OCI-LY7 (cell line): ENCODE data around the gene ID3. TPM values are rescaled to one million over a fixed set of nuclear protein-coding genes. Genes with fewer than 3 reads are reported as not detected.
A peak's percentile ranks its signal among the peaks of the same experiment; 100 is the strongest.

Source experiments
- BruUV-seq: library from RNA; stranded (reverse); fragments of 400-500 nt; replicated peaks from 2 replicates; lab custom pipeline; 2021; lab: Mats Ljungman, UMichigan
- CTCF ChIA-PET: fragments of 300-600 bp; sonication (Branson Sonifier 250); formaldehyde crosslinking; loops from one replicate; lab custom pipeline; 2022; ENCODE audit warnings: antibody characterized with exemption; ENCODE audit not compliant: unreplicated experiment; lab: Charles Lee
- POLR2A ChIA-PET: fragments of 300-600 bp; sonication (Branson Sonifier 250); formaldehyde crosslinking; loops from one replicate; lab custom pipeline; 2022; ENCODE audit warnings: antibody characterized with exemption; lab: Charles Lee
- DNase-seq: peaks from one replicate; pipeline ENCODE4 v3.0.0-alpha.2; 2015; ENCODE audit warnings: low spot score
- H2AFZ ChIP-seq: fragments of 200-600 bp; sonication (generic), shearing (Covaris generic); 2 replicates; pipeline ENCODE4 v1.6.1; 2014; ENCODE audit warnings: mild to moderate bottlenecking, antibody characterized with exemption, low read length, moderate library complexity
- H3K27ac ChIP-seq: fragments of 200-600 bp; sonication (generic); 2 replicates; pipeline ENCODE4 v1.5.1; 2014; ENCODE audit warnings: mixed run types, low read depth, mild to moderate bottlenecking, moderate library complexity, low read length, inconsistent platforms; ENCODE audit not compliant: poor library complexity, severe bottlenecking
- H3K36me3 ChIP-seq: fragments of 200-600 bp; sonication (generic); 2 replicates; pipeline ENCODE4 v1.6.1; 2014; ENCODE audit warnings: mild to moderate bottlenecking, antibody characterized with exemption, low read length, moderate library complexity, mixed read lengths; ENCODE audit not compliant: insufficient read depth
- H3K4me1 ChIP-seq: fragments of 200-600 bp; sonication (generic); 2 replicates; pipeline ENCODE4 v1.5.1; 2014; ENCODE audit warnings: mild to moderate bottlenecking, low read length; ENCODE audit not compliant: insufficient read depth, poor library complexity, severe bottlenecking
- H3K4me2 ChIP-seq: fragments of 200-600 bp; sonication (generic); 2 replicates; pipeline ENCODE4 v1.6.1; 2014; ENCODE audit warnings: mild to moderate bottlenecking, low read length
- H3K4me3 ChIP-seq: fragments of 200-600 bp; sonication (generic); 2 replicates; pipeline ENCODE4 v1.5.1; 2014; ENCODE audit warnings: mild to moderate bottlenecking, low read depth, low read length; ENCODE audit not compliant: poor library complexity, severe bottlenecking
- H3K79me2 ChIP-seq: fragments of 200-600 bp; sonication (generic); 2 replicates; pipeline ENCODE4 v1.6.1; 2016; ENCODE audit warnings: low read depth, mild to moderate bottlenecking, low read length, moderate library complexity, mixed read lengths; ENCODE audit not compliant: insufficient read depth
- H3K9me2 ChIP-seq: fragments of 200-600 bp; sonication (generic); 2 replicates; pipeline ENCODE4 v1.6.1; 2016; ENCODE audit warnings: mild to moderate bottlenecking, low read length, mixed read lengths; ENCODE audit not compliant: insufficient read depth
- H3K9me3 ChIP-seq: fragments of 200-600 bp; sonication (generic); 2 replicates; pipeline ENCODE4 v1.6.1; 2014; ENCODE audit warnings: mild to moderate bottlenecking, mixed run types, low read length, mixed read lengths
- H4K20me1 ChIP-seq: fragments of 200-600 bp; sonication (generic); 2 replicates; pipeline ENCODE4 v1.6.1; 2014; ENCODE audit warnings: mild to moderate bottlenecking, antibody characterized with exemption, low read length, moderate library complexity, mixed read lengths; ENCODE audit not compliant: insufficient read depth
- EZH2phosphoT487 ChIP-seq: fragments of 200-600 bp; sonication (generic); IDR thresholded peaks from 2 replicates; pipeline ENCODE4 v1.6.1; 2018; ENCODE audit warnings: low read depth, borderline replicate concordance, mild to moderate bottlenecking, mixed run types, antibody characterized with exemption, low read length, moderate library complexity, mixed read lengths
- intact Hi-C: fragments of 100-400 bp; cut with micrococcal nuclease; formaldehyde crosslinking; loops from one replicate; pipeline ENCODE4 v1.10.0; 2022; ENCODE audit not compliant: unreplicated experiment
- total RNA-seq, 2 experiments: library from RNA; depleted of rRNA in 1 of 2; stranded (reverse); fragments of >200 nt in 1 of 2; shearing (Covaris generic) in 1 of 2; gene quantifications; 2 replicates each; pipeline ENCODE4 v1.2.3, GENCODE V29; 2014 to 2022
- TF ChIP-seq, protein P1 (sequence below): fragments of 200-600 bp; sonication (generic); conservative IDR thresholded peaks from 2 replicates; pipeline ENCODE4 v1.5.1; 2014; ENCODE audit warnings: mild to moderate bottlenecking, antibody characterized with exemption, low read length, moderate library complexity, mixed read lengths

The ID3 gene
- total RNA-seq, 2 experiments from 2014 or later: 629 to 1,658 TPM

DNA sequence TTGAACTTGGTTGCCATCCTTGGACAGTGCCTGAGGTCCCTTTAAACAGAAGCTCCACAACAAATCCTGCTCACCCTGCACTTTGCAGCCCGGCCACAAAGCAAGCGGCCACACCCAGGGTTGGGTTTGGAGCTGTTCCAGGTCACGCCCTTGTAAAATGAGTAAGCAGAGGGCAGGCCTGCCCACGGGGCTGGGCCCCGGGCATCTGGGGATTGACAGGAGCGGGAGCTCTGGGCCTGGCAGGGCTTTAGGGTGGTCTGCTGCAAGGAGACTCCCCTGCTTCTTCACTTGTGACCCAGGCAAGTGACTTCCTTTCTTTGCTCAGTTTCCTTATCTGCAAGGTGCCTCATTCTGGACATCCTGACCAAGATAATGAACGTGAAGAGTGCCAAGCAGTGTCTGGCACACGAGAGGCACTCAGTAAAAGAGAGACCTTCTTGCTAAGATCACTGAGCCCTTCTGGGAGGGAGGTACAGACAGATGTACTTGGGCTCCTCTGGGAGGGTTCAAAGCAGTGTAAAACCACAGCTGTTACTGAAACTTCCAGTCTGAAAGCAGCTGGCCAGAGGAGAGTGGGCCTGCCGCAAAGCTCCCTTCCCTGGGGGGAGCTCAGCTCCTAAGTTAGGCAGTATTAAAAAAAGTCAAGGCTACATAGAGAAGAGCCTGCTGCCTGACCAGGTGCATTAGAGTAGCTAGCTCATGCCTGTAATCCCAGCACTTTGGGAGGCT lies 30.9 kb downstream of the ID3 start:
- H3K4me1 ChIP-seq: peaks cover 69% of the 10 kb centered on the region
- no peak for TF ChIP-seq EZH2phosphoT487
- TF ChIP-seq, protein P1, sequence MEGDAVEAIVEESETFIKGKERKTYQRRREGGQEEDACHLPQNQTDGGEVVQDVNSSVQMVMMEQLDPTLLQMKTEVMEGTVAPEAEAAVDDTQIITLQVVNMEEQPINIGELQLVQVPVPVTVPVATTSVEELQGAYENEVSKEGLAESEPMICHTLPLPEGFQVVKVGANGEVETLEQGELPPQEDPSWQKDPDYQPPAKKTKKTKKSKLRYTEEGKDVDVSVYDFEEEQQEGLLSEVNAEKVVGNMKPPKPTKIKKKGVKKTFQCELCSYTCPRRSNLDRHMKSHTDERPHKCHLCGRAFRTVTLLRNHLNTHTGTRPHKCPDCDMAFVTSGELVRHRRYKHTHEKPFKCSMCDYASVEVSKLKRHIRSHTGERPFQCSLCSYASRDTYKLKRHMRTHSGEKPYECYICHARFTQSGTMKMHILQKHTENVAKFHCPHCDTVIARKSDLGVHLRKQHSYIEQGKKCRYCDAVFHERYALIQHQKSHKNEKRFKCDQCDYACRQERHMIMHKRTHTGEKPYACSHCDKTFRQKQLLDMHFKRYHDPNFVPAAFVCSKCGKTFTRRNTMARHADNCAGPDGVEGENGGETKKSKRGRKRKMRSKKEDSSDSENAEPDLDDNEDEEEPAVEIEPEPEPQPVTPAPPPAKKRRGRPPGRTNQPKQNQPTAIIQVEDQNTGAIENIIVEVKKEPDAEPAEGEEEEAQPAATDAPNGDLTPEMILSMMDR: no peak; the same call in 1 of the 2 replicates
- peaks cover 88% of the 10 kb centered on the region for H3K79me2 ChIP-seq
- no TSS peak for BruUV-seq
- H3K36me3 ChIP-seq: peaks cover 73% of the 10 kb centered on the region
- no peaks in the 10 kb centered on the region for H3K9me2 ChIP-seq
- H3K4me3 ChIP-seq: peak overlapping the region; percentile 84
- H3K27ac ChIP-seq: peak overlapping the region; percentile 98
- CTCF ChIA-PET: interaction anchor here (0.5 to 1.7 kb wide), 9 partner anchors 9 to 171 kb away, joined by 3 to 7 read pairs (median 3); no protein-coding TSS in a partner anchor
- intact Hi-C loops: loop anchor here (5.0 to 10.0 kb wide), 4 partner anchors 186 to 1214 kb away; partner anchors contain the start of gene HNRNPR
- H3K4me2 ChIP-seq: peak overlapping the region; percentile 90
- DNase-seq: peak; percentile 96
- H3K9me3 ChIP-seq: no peaks in the 10 kb centered on the region
- peaks cover 10% of the 10 kb centered on the region; the same call in 1 of the 2 replicates for H4K20me1 ChIP-seq
- no peak overlapping the region for H2AFZ ChIP-seq
- POLR2A ChIA-PET: interaction anchor here (0.6 to 6.3 kb wide), 25 partner anchors 9 to 319 kb away, joined by 3 to 35 read pairs (median 5); partner anchors contain the start of genes HNRNPR and ID3

DNA sequence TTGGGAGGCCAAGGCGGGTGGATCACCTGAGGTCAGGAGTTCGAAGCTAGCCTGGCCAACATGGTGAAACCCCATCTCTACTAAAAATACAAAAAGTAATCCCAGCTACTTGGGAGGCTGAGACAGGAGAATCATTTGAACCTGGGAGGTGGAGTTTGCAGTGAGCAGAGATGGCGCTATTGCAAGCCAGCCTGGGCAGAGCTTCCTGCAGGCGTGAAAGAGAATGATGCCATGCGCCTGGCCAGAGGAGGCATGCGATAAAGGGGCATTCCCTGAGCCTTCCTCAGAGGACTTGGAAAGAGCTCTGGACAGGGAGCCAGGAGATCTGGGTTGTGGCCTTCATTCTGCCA lies 31.4 kb downstream of the ID3 start:
- peak overlapping the region; percentile 84 for H3K4me3 ChIP-seq
- intact Hi-C loops: loop anchor here (5.0 to 10.0 kb wide), 4 partner anchors 186 to 1214 kb away; partner anchors contain the start of gene HNRNPR
- peak overlapping the region; percentile 98 for H3K27ac ChIP-seq
- ChIA-PET POLR2A (interaction anchor here (0.8 to 6.3 kb wide), 13 partner anchors 13 to 110 kb away, joined by 3 to 35 read pairs (median 7); partner anchors contain the start of gene ID3), CTCF (interaction anchor here (1.1 to 1.5 kb wide), 4 partner anchors 31 to 171 kb away, joined by 3 to 7 read pairs (median 4); no protein-coding TSS in a partner anchor)
- peaks cover 79% of the 10 kb centered on the region for H3K36me3 ChIP-seq
- H3K4me2 ChIP-seq: peak overlapping the region; percentile 90
- peaks cover 94% of the 10 kb centered on the region for H3K79me2 ChIP-seq
- BruUV-seq: no TSS peak
- H4K20me1 ChIP-seq: peaks cover 11% of the 10 kb centered on the region; the same call in 1 of the 2 replicates
- H3K9me2 ChIP-seq: no peaks in the 10 kb centered on the region
- H2AFZ ChIP-seq: no peak overlapping the region
- TF ChIP-seq, protein P1: peak; percentile 70
- no peak for TF ChIP-seq EZH2phosphoT487
- peaks cover 68% of the 10 kb centered on the region for H3K4me1 ChIP-seq
- DNase-seq: peak; percentile 50
- H3K9me3 ChIP-seq: no peaks in the 10 kb centered on the region
